HG03565 (cell line): ENCODE results near the gene GCK.
"Not testable (repeated sequence)": the region's sequence is repeated elsewhere in the genome, so short reads cannot be mapped to it uniquely, and the experiment has no call there.

ENCODE experiments used
- ATAC-seq: cut with Tn5 transposase; IDR thresholded peaks from one replicate; pipeline ENCODE4 v1.9.1; 2021; ENCODE audit warnings: mild to moderate bottlenecking, moderate library complexity; ENCODE audit not compliant: unreplicated experiment

Gene GCK

GRCh38 chr7:44184206-44184872 is 4.9 kb downstream of the GCK start:
- no peak for ATAC-seq

GRCh38 chr7:44183386-44183785 is 5.9 kb downstream of the GCK start:
- no peak for ATAC-seq

GRCh38 chr7:44182827-44183226 is 6.4 kb downstream of the GCK start:
- ATAC-seq = no peak

- no peak for ATAC-seq
Measured at GRCh38 chr7:44180631-44181030, 8.6 kb downstream of the GCK start.

- no peak for ATAC-seq
Measured at GRCh38 chr7:44177570-44178131, 11.6 kb downstream of the GCK start.

- no peak for ATAC-seq
Measured at GRCh38 chr7:44176486-44176885, 12.8 kb downstream of the GCK start.

- no peak for ATAC-seq
Measured at GRCh38 chr7:44175730-44176129, 13.5 kb downstream of the GCK start.

GRCh38 chr7:44174694-44174948 is 14.6 kb downstream of the GCK start:
- not testable (repeated sequence) for ATAC-seq

- no peak for ATAC-seq
Measured at GRCh38 chr7:44173911-44174693, 15.1 kb downstream of the GCK start.

- ATAC-seq = no peak
Measured at GRCh38 chr7:44172803-44173424, 16.3 kb downstream of the GCK start.

- no peak for ATAC-seq
Measured at GRCh38 chr7:44172352-44172751, 16.9 kb downstream of the GCK start.

GRCh38 chr7:44171901-44172300 is 17.3 kb downstream of the GCK start:
- not testable (repeated sequence) for ATAC-seq

- no peak for ATAC-seq
Measured at GRCh38 chr7:44167920-44168319, 21.3 kb downstream of the GCK start.

GRCh38 chr7:44163591-44163990 is 25.6 kb downstream of the GCK start:
- no peak for ATAC-seq

- ATAC-seq = no peak
Measured at GRCh38 chr7:44162785-44163395, 26.3 kb downstream of the GCK start.

- no peak for ATAC-seq
Measured at GRCh38 chr7:44162179-44162578, 27.1 kb downstream of the GCK start.

- no peak for ATAC-seq
Measured at GRCh38 chr7:44161371-44161770, 27.9 kb downstream of the GCK start.

GRCh38 chr7:44159824-44160630 is 29.2 kb downstream of the GCK start:
- ATAC-seq = no peak

- no peak for ATAC-seq
Measured at GRCh38 chr7:44158873-44159631, 30.2 kb downstream of the GCK start.
